Measurements from ENCODE around the gene RNF44. TPM values are rescaled to one million over a fixed set of nuclear protein-coding genes. Genes with fewer than 3 reads are reported as not detected.
"Not testable (repeated sequence)": the region's sequence is repeated elsewhere in the genome, so short reads cannot be mapped to it uniquely, and the experiment has no call there.

The RNF44 gene
- total RNA-seq, 1 donor from 2014 or later = 26.1 TPM

DNA sequence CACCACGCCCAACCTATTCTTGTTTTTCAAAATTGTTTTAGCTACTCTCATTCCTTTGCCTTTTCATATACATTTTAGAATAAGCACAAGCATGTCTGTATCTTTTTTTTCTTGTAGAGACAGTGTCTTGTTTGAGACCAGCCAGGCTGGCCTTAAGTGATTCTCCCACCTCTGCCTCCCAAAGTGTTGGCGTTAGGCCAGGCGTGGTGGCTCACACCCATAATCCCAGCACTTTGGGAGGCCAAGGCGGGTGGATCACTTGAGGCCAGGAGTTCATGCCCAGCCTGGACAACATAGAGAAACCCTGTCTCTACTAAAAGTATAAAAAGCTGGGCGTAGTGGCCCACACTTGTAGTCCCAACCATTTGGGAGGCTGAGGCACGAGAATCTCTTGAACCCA lies 13.1 kb downstream of the RNF44 start:
- DNase-seq (ENCODE audit: extremely low read depth, low read depth, low spot score) = no peak

DNA sequence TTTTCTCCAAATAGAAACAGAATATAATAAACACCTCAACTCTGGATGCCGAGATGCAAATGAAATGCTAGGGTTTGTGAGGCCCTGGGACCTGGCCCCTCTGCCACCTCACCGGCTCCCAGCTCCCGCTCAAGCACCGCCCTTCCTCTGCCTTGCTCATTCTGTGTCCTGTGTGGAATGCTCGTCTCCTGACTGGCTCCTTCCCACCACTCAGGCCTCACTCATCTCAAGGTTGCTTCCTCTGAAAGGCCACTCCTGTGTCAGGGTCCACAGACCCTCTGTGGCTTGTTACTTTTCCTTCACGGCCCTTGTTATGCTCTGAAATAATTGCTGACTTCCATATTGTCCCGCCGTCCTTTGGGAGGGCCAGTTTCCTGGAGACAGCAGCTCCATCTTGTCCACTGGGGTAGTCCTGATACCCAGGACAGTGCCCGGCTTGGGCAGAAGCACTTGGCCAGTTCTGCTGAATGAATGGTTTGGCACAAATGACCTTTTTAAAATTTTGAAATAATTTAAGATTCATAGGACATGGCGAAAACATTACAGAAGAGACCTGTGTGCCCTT lies 15.4 kb downstream of the RNF44 start:
- no peak for DNase-seq (ENCODE audit: extremely low read depth, low read depth, low spot score)

DNA sequence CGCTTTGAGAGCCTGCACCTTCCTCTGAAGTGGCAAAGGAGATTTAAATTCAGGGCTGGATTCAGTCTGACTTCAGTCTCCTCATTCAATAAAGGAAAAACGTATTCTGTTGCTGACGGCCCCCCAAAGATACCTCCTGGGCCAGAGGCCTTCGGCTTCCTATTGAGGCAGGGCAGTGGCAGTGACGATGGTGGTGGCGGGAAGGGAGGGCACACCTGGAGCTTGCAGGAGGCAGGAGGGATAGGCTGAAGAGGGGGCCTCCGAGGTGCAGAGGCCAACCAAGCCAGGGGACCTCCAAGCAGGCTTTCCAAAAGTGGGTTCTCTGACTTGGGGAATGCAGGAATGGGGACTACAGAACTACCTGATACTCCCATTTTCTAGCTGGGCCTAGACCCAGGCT lies 15.9 kb downstream of the RNF44 start:
- no peak for DNase-seq (ENCODE audit: extremely low read depth, low read depth, low spot score)

DNA sequence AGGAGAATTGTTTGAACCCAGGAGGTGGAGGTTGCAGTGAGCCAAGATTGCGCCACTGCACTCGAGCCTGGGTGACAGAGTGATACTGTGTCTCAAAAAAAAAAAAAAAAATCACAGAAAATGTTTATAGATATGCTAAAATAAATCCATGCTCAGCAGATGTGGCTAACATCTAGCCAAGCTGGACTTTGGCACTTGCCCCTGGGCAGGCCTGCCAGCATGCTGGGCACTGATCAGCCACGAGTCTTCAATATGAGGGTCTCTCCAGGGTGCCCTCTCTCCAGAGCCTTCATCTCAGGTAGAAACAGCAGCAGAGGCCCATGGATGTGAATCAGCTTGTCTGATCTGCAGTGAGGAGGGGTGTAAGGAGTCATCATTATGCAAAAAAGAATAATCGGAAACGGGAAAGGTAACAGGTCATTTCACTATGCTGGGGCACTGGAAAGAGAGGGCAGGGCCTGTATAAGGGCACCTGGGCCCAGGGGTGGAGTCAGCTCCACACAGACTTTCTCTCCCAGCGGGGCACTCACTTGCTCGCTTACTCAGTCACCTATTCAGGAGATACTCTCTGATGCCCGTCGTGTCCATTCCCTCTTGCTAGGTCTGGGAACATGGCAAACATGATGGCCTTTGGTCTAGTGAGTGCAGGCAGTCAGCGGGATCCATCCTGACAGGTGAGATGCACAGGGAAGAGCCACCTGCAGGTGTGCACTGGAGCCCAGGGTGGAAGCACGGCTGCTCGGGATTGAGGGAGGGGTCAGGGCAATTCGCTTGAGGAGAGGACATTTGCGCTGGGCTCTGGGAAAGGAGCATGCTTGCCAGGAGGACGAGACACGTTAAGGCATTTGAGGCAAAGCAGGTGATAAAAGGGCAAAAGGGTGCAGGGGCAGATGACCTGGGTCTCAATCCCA lies 17.1 kb downstream of the RNF44 start:
- DNase-seq (ENCODE audit: extremely low read depth, low read depth, low spot score) = no peak

DNA sequence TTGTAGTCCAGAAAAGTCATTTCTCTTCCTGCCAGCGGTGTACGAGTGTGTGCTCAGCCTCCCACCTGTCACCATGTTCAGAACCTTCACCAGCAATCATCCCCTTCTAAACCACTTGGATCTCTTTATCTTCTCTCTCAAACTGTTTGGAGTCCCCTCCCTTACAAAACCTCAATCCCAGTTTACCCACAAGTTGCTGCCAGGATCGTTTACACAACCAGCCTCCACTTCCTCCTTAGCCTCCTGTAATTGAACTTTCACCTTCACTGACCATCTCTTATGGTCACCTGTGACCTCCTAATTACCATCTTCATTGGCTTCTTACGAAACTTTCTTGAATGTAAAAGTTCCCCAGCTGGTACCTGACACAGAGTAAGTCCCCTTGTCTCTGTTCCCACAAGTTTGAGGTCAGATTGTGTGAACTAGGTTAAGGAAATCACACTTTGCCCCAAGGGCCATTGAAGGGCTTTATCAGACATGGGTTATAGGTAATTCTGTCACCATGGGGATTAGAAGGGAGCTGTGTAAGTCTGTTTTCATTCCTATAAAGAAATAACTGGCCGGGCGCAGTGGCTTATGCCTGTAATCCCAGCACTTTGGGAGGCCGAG lies 20.0 kb downstream of the RNF44 start:
- DNase-seq (ENCODE audit: extremely low read depth, low read depth, low spot score) = no peak

DNA sequence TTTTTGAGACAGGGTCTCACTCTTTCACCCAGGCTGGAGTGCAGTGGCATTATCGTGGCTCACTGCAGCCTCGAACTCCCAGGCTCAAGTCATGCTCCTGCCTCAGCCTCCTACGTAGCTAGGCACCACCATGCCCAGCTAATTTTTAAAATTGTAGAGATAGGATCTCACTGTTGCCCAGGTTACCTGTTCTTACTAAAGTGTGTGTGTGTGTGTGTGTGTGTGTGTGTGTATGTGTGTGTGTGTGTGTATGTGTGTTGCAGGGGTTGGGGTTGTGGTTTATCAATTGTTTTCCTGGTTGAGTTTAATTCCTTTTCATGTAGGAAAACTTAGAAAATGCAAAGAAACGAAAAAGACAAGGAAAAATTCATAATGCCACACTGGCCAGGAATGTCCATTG lies 21.8 kb downstream of the RNF44 start:
- DNase-seq (ENCODE audit: extremely low read depth, low read depth, low spot score) = no peak

DNA sequence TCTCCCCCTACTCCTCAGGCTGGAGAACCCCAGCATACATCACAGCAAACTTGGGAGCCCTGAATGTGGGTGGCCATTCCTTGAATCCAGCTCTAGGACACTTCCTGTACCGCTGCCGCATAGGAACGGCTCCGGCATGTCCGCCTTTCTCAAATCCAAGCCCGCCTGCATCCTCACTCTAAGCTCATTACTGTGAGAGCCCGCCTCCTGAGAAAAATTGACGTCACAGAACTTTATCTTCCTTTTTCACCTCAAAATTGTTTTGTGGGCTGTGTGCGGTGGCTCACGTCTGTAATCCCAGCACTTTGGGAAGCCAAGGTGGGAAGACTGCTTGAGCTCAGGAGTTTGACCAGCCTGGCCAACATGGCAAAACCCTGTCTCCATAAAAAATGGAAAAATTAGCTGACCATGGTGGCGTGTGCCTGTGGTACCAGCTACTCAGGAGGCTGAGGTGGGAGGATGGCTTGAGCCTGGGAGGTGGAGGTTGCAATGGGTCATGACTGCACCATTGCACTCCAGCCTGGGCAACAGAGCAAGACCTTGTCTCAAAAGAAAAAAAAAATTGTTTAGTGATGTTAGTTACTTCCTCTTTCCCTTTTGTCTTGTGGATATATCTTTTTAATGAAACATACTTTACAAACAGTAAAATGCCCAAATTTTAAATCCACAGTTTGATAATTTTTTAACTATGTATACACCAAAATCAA lies 22.8 kb downstream of the RNF44 start:
- no peak for DNase-seq (ENCODE audit: extremely low read depth, low read depth, low spot score)

DNA sequence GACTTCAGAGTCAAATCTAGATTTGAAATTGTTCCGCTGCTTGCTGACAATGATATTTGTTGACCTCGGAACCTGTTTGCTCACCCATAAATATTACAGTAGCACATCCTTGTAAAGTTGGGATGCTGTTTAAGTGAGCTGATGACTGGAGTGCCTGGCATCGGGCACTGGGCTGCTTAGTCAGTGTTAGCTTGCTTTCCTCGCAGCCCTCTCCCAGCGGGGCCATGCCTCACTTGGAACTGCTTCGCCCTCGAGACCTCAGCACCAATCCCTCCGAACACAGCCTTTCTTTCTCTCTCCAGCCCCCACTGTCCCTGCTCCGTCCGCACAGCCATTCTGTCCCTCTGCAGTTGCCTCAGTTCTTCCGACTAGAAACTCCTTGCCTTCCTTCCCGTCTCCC lies 23.4 kb downstream of the RNF44 start:
- no peak for DNase-seq (ENCODE audit: extremely low read depth, low read depth, low spot score)

DNA sequence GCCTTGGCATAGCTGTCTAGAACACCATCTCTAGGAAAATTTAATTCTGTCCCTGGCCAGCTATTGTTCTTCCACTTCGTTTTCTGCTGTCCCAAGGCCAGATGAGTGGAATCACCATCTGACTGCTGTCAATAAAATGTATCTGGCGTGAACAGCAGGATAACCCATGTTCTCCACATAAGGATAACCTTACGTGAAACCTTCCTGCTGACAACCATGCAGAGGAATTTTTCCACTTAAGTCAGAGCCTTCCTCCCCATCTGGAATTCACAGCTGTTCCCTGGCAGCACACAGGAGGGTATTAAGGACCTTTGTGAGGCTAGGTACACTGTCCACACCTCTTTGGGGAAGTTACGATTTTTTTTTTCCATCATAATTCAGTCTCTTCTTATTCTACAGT lies 28.6 kb downstream of the RNF44 start:
- DNase-seq (ENCODE audit: extremely low read depth, low read depth, low spot score) = no peak

DNA sequence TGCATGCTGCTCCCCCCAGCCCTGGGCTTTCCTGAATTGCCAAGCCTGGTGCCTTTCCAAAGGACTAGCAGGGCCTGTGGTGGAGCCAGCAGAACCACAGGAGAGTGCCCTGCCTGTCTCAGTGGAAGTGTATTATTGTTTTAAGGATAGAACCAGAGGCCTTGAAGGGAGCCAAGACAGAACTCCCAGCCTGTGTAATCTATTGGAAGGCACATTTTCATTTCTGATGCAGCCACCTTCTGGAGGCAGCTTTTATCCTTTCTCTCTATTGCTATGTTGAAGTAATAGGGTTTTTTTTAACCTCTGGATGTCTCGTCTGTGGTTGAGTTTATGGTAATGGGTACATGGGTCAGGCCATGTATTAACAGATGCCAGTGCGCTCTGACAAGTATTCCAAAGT lies 29.3 kb downstream of the RNF44 start:
- DNase-seq (ENCODE audit: extremely low read depth, low read depth, low spot score) = no peak

DNA sequence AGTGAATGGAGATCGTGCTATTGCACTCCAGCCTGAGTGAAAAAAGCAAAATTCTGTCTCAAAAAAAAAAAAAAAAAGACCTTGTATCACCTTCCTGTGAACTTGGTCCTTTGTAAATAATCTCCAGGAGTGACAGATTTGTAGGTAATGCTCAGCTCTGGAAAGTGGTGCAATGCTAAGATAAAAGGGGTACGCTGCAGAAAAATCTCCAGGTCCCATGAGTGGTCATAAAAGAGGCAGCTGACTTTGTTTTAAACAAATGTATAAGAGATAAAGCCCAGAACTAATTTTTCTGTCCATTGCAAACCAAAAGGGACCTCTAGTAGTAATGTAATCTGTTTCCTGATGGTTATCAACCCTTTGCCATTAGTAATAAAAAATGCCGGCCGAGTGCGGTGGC lies 33.7 kb downstream of the RNF44 start:
- DNase-seq (ENCODE audit: extremely low read depth, low read depth, low spot score) = no peak

DNA sequence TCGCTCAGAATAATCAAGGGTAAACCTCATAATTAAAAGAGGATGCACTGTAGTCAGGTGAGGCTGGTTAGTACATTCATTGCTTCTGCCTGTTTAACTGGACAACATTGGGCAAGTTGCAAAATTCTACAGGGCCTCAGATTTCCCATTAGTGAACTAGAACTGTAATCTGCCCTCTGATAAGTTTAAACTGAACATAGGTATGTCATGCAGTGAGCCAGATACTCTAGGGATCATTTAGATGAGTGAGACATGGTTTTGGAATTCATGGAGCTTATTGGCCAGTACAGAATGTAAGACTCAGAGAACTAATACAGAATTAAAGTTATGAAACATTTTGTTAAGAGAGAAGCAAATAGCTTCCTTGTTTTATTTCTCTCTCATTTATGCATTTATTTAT lies 35.9 kb downstream of the RNF44 start:
- no peak for DNase-seq (ENCODE audit: extremely low read depth, low read depth, low spot score)

DNA sequence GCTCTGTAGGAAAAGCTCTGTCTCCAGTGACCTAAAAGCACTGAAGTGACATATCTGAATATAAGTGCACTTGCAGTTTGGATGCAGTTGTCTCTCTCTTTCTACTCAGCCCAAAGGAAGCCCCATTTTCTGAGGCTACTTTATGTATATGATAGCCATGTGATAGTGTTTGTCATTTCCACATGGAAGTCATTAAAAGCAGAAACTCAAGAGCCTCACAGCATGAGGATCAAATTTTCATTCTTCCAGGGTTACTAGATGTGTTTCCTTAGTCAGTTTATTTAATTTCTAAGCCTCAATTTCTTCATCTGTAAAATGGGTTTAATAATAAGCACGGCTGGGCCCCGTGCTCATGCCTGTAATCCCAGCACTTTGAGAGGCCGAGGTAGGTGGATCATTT lies 36.7 kb downstream of the RNF44 start:
- no peak for DNase-seq (ENCODE audit: extremely low read depth, low read depth, low spot score)

DNA sequence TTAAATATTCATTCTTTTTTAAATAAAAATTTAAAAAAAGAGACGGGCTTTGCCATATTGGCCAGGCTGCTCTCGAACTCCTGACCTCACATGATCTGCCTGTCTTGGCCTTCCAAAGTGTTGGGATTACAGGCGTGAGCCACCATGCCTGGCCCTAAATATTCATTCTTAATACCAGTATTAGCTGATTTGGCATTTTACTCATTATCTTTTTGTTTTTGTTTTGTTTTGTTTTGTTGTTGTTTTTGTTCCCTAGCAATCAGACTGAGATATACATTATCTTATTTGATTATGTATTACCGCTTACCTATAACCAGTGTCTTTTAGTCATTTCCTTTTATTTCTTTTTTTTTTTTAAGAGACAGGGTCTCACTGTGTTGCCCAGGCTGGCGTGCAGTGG lies 37.9 kb downstream of the RNF44 start:
- no peak for DNase-seq (ENCODE audit: extremely low read depth, low read depth, low spot score)

DNA sequence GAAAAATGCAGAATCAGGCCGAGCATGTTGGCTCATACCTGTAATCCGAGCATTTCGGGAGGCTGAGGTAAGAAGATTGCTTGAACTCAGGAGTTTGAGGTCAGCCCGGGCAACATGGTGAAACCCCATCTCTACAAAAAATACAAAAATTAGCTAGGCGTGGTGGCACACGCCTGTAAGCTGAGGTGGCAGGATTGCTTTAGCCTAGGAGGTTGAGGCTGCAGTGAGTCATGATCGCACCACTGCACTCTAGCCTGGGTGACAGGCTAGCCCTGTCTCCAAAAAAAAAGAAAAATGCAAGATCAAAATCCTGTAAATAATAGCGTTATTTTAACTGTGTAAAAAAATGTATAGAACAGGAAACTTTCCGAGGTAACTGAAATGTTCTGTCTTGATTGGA lies 39.4 kb downstream of the RNF44 start:
- DNase-seq (ENCODE audit: extremely low read depth, low read depth, low spot score) = no peak

DNA sequence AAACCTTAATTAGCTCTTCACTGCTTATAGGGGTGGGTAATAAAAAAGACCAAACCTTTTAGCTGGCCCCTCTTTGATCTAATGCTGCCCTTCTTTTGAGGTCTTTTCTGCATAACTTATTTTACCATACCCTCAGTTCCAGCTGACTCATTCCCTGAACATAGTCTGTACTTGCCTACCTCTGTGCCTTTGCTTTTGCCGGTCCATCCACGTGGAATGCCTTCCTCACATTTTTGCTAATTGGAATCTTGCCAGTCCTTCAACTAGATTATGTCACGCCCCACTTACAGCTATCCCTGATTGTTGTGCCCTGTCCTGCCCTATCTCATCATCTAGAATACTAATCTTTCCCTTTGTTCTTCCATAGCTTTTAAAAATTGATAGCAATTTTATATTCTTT lies 44.8 kb downstream of the RNF44 start:
- no peak for DNase-seq (ENCODE audit: extremely low read depth, low read depth, low spot score)

DNA sequence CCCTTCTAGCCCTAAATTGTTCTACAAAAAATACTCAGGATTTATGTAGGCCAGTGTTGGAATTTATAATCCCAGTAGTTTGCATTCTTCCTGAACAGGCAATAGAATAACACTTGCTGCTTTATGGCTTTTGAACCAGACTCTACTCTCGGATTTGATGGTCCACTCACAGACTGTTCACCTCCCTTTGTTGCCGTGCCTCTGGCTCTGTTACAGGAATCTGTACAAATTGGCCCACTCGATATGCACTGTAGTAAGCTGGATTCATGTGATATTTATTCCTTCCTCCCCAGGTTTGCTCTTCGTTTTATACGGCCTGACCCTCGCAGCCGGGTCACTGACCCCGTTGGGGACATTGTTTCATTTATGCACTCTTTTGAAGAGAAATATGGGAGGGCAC lies 45.3 kb downstream of the RNF44 start:
- no peak for DNase-seq (ENCODE audit: extremely low read depth, low read depth, low spot score)

DNA sequence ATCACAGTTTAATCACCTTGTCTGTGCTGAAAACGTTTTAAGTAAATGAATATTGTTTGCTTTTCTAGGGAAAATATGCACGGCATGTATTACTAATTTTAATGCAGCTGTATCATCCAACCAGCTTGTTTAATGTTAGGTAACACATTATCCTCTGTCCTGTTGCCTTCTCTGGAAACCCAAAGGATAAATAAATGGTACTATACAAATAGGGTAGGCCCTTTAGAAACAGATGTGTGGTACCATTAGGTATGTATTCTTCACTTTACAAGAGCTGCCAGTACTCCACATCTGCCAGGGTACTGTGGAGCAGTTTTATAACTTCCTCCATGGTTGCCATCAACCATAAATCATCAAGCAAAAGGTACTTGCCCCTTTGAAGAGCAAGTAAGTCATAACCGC lies 46.1 kb downstream of the RNF44 start:
- DNase-seq (ENCODE audit: extremely low read depth, low read depth, low spot score) = no peak

DNA sequence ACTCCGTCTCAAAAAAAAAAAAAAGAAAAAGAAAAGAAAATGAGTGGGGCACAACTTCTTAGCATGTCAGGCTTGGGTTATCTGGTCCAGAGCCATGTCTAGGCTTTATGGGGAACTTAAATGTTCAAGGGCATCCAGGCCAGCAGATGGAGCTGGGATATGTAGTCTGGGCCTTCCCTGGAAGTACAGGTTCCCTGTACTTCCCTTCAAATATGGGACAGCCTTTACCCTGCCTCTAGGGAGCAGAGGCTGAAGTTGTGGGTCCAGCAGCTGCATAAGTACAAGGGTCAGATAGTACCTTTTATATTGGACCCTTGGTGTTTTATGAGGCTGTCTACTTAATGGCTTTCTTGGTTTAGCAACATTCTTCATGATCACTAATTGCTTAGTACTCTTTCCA lies 46.9 kb downstream of the RNF44 start:
- no peak for DNase-seq (ENCODE audit: extremely low read depth, low read depth, low spot score)

DNA sequence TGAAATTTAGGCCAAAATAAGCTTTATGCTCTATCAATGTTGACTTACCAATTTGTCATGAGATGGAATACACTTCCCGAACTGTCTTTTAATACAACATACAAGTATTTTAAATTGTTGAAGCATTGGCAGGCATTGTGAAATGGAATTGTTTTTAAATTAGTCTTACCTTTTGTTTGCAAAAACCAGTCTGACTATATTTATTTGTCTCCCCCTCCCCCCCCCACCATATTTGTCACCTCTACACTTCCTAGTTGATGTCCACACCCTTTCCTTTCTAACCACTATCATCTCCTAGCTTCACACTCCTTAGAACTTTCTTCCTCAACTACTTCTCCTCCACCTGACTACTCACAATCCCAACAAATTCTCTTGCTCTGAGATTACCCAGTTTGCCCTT lies 48.1 kb downstream of the RNF44 start:
- no peak for DNase-seq (ENCODE audit: extremely low read depth, low read depth, low spot score)

DNA sequence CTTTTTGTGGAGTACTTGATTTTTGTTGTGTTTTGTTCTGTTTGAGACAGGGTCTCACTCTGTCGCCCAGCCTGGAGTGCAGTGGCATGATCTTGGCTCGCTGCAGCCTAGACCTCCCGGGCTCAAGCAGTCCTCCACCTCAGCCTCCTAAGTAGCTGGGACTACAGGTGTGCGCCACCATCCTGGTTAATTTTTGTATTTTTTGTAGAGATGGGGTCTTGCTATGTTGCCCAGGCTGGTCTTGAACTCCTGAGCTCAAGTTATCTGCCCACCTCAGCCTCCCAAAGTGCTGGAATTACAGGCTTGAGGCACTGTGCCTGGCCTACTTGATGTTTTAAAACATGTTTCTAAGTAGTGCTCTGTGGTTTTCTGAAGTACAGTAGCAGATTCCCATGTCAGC lies 50.0 kb downstream of the RNF44 start:
- DNase-seq (ENCODE audit: extremely low read depth, low read depth, low spot score) = not testable (repeated sequence)

Data from glomerular endothelial cell (primary cell).